H9 (cell line): ENCODE results near the gene PARP9. TPM values are rescaled to one million over a fixed set of nuclear protein-coding genes. Genes with fewer than 3 reads are reported as not detected.

Experiments used
- DNase-seq: peaks from one replicate; pipeline ENCODE4 v3.0.0-alpha.2; 2017
- H2AFZ ChIP-seq: one replicate; pipeline ENCODE4 v1.6.1; 2013; ENCODE audit warnings: mild to moderate bottlenecking, low read length, control low read depth, moderate library complexity
- H2AK5ac ChIP-seq: 2 replicates; pipeline ENCODE4 v1.6.1; 2013; ENCODE audit warnings: low read length, control low read depth, mixed read lengths; ENCODE audit not compliant: insufficient read length
- H2BK120ac ChIP-seq: one replicate; pipeline ENCODE4 v1.6.1; 2013; ENCODE audit warnings: low read depth, mild to moderate bottlenecking, low read length, control low read depth, inconsistent platforms; ENCODE audit not compliant: poor library complexity, severe bottlenecking
- H2BK12ac ChIP-seq: 2 replicates; pipeline ENCODE4 v1.6.1; 2013; ENCODE audit warnings: low read length, control low read depth, mixed read lengths, low read depth; ENCODE audit not compliant: insufficient read length
- H2BK15ac ChIP-seq: 2 replicates; pipeline ENCODE4 v1.6.1; 2013; ENCODE audit warnings: low read depth, low read length, control low read depth
- H2BK20ac ChIP-seq: one replicate; pipeline ENCODE4 v1.6.1; 2013; ENCODE audit warnings: low read depth, mild to moderate bottlenecking, low read length, control low read depth, inconsistent platforms; ENCODE audit not compliant: poor library complexity, severe bottlenecking
- H2BK5ac ChIP-seq: 2 replicates; pipeline ENCODE4 v1.6.1; 2013; ENCODE audit warnings: low read length, control low read depth, mixed read lengths; ENCODE audit not compliant: insufficient read length
- H3K14ac ChIP-seq: 2 replicates; pipeline ENCODE4 v1.6.1; 2013; ENCODE audit warnings: low read length, control low read depth; ENCODE audit not compliant: insufficient read depth
- H3K18ac ChIP-seq: 2 replicates; pipeline ENCODE4 v1.6.1; 2013; ENCODE audit warnings: low read depth, mild to moderate bottlenecking, mixed read lengths, low read length, control low read depth; ENCODE audit not compliant: insufficient read length
- H3K23ac ChIP-seq: 2 replicates; pipeline ENCODE4 v1.6.1; 2013; ENCODE audit warnings: low read length, control low read depth, mixed read lengths, low read depth; ENCODE audit not compliant: insufficient read length
- H3K23me2 ChIP-seq: 2 replicates; pipeline ENCODE4 v1.6.1; 2013; ENCODE audit warnings: low read depth, mild to moderate bottlenecking, mixed read lengths, low read length, control low read depth; ENCODE audit not compliant: insufficient read length, poor library complexity, severe bottlenecking
- H3K27ac ChIP-seq: 2 replicates; pipeline ENCODE4 v1.5.1; 2013; ENCODE audit warnings: low read length, control low read depth, mixed read lengths, low read depth; ENCODE audit not compliant: insufficient read length
- H3K27me3 ChIP-seq: 2 replicates; pipeline ENCODE4 v1.6.1; 2013; ENCODE audit warnings: low read length, control low read depth, inconsistent platforms; ENCODE audit not compliant: insufficient read depth
- H3K4ac ChIP-seq: 2 replicates; pipeline ENCODE4 v1.6.1; 2013; ENCODE audit warnings: low read depth, mild to moderate bottlenecking, control low read depth, inconsistent platforms, low read length, moderate library complexity
- H3K4me1 ChIP-seq: 2 replicates; pipeline ENCODE4 v1.6.1; 2013; ENCODE audit warnings: low read length, control low read depth, inconsistent platforms; ENCODE audit not compliant: insufficient read depth
- H3K4me2 ChIP-seq: 2 replicates; pipeline ENCODE4 v1.6.1; 2013; ENCODE audit warnings: low read length, control low read depth, mixed read lengths; ENCODE audit not compliant: insufficient read length, insufficient read depth
- H3K56ac ChIP-seq: 2 replicates; pipeline ENCODE4 v1.6.1; 2013; ENCODE audit warnings: low read depth, mild to moderate bottlenecking, mixed read lengths, low read length, control low read depth; ENCODE audit not compliant: insufficient read length
- H3K79me1 ChIP-seq: 2 replicates; pipeline ENCODE4 v1.6.1; 2013; ENCODE audit warnings: low read depth, mild to moderate bottlenecking, moderate library complexity, low read length, control low read depth, inconsistent platforms; ENCODE audit not compliant: insufficient read depth, poor library complexity, severe bottlenecking
- H3K79me2 ChIP-seq: 2 replicates; pipeline ENCODE4 v1.6.1; 2013; ENCODE audit warnings: low read length, control low read depth, inconsistent platforms; ENCODE audit not compliant: insufficient read depth
- H3K9ac ChIP-seq: 2 replicates; pipeline ENCODE4 v1.6.1; 2013; ENCODE audit warnings: low read length, control low read depth, mixed read lengths; ENCODE audit not compliant: insufficient read length; ENCODE audit errors: extremely low read depth
- H3K9me3 ChIP-seq: one replicate; pipeline ENCODE4 v1.6.1; 2013; ENCODE audit warnings: low read depth, low read length, inconsistent platforms; ENCODE audit not compliant: control insufficient read depth
- H3T11ph ChIP-seq: one replicate; pipeline ENCODE4 v1.6.1; 2013; ENCODE audit warnings: mild to moderate bottlenecking, low read length, control low read depth, inconsistent platforms
- H4K20me1 ChIP-seq: one replicate; pipeline ENCODE4 v1.6.1; 2013; ENCODE audit not compliant: control insufficient read depth, insufficient read length, insufficient read depth
- H4K5ac ChIP-seq: 2 replicates; pipeline ENCODE4 v1.6.1; 2013; ENCODE audit warnings: low read depth, mild to moderate bottlenecking, mixed read lengths, low read length, control low read depth; ENCODE audit not compliant: insufficient read length
- H4K8ac ChIP-seq: replicated peaks from 2 replicates; pipeline ENCODE4 v1.6.1; 2013; ENCODE audit warnings: low read length, control low read depth, mixed read lengths, low read depth; ENCODE audit not compliant: insufficient read length
- H4K91ac ChIP-seq: 2 replicates; pipeline ENCODE4 v1.6.1; 2013; ENCODE audit warnings: low read depth, mild to moderate bottlenecking, moderate library complexity, mixed read lengths, low read length, control low read depth; ENCODE audit not compliant: insufficient read length
- H3K27ac Mint-ChIP-seq, 3 experiments: 2 replicates in 2 of 3; 3 replicates in 1 of 3; pipeline ENCODE4 v1.8.0; 2020 to 2021; ENCODE audit warnings: mixed read lengths in 3 of 3, mild to moderate bottlenecking in 1 of 3, moderate library complexity in 1 of 3
- H3K27me3 Mint-ChIP-seq: 2 replicates; pipeline ENCODE4 v1.8.0; 2021; ENCODE audit warnings: low read depth, mild to moderate bottlenecking, moderate library complexity, mixed read lengths
- H3K36me3 Mint-ChIP-seq, 3 experiments: 2 replicates in 2 of 3; 3 replicates in 1 of 3; pipeline ENCODE4 v1.8.0; 2020 to 2021; ENCODE audit warnings: low read depth in 3 of 3, mixed read lengths in 3 of 3; ENCODE audit not compliant: insufficient read depth in 1 of 3
- H3K4me1 Mint-ChIP-seq, 2 experiments: 2 replicates each; pipeline ENCODE4 v1.8.0; 2020; ENCODE audit warnings: mixed read lengths in 2 of 2
- H3K4me3 Mint-ChIP-seq, 2 experiments: 2 replicates in 1 of 2; 3 replicates in 1 of 2; pipeline ENCODE4 v1.8.0; 2020 to 2021; ENCODE audit warnings: mild to moderate bottlenecking in 2 of 2, mixed read lengths in 2 of 2, moderate library complexity in 1 of 2
- H3K9me3 Mint-ChIP-seq, 2 experiments: 2 replicates in 1 of 2; 3 replicates in 1 of 2; pipeline ENCODE4 v1.8.0; 2020; ENCODE audit warnings: mild to moderate bottlenecking in 2 of 2, mixed read lengths in 2 of 2, moderate library complexity in 1 of 2
- CTCF ChIP-seq: fragments of 200-600 bp; sonication (generic); conservative IDR thresholded peaks from 3 replicates; pipeline ENCODE4 v1.8.0; 2021; ENCODE audit warnings: antibody characterized with exemption, mild to moderate bottlenecking
- WGBS: extraction: QIAGEN DNeasy Blood & Tissue Kit; methylation state at CpG from one replicate; pipeline ENCODE4 v1.1.7; 2013; ENCODE audit warnings: missing lambda C conversion rate, low lambda C conversion rate, mixed read lengths; ENCODE audit not compliant: insufficient read length; ENCODE audit errors: extremely low coverage; 5-methylcytosine and 5-hydroxymethylcytosine counted together
- total RNA-seq: library from RNA; stranded (reverse); gene quantifications from 2 replicates; pipeline ENCODE4 v1.2.1, GENCODE V29; 2021

PARP9 gene
- total RNA-seq, 1 experiment from 2014 or later: 3.4 TPM

GRCh38 chr3:122493296-122493695 lies 70.8 kb downstream of the PARP9 start:
- Histone ChIP-seq H3K23ac (no peak overlapping the region), H3K9ac (no peak overlapping the region), H3K18ac (no peak overlapping the region), H3K79me2 (peaks cover 4% of the 10 kb centered on the region; the same call in 1 of the 2 replicates), H3K9me3 (no peaks in the 10 kb centered on the region), H2AK5ac (no peak overlapping the region), H3K56ac (no peak overlapping the region), H4K5ac (no peak overlapping the region), H2BK20ac (no peak overlapping the region), H3K27me3 (no peaks in the 10 kb centered on the region), H3K4me2 (no peak overlapping the region), H2AFZ (no peak overlapping the region), H4K8ac (no peak overlapping the region), H3K23me2 (no peaks in the 10 kb centered on the region), H3K4ac (no peak overlapping the region), H3K4me1 (no peaks in the 10 kb centered on the region; the same call in none of the 2 replicates), H2BK5ac (no peak overlapping the region), H4K91ac (no peak overlapping the region), H3K79me1 (peaks cover 13% of the 10 kb centered on the region), H3K27ac (no peak overlapping the region), H2BK15ac (no peak overlapping the region), H3K14ac (no peak overlapping the region), H2BK12ac (no peak overlapping the region), H3T11ph (no peak overlapping the region), H2BK120ac (no peak overlapping the region), H4K20me1 (no peaks in the 10 kb centered on the region)
- H3K4me1 Mint-ChIP-seq: peaks cover 14 to 21% of the 10 kb centered on the region in 2 experiments
- no peaks in the 10 kb centered on the region for H3K9me3 Mint-ChIP-seq
- no peak for TF ChIP-seq CTCF
- no peak for DNase-seq
- H3K4me3 Mint-ChIP-seq: no peak overlapping the region
- WGBS: no CpG with 5 or more reads among the region's 3 CpGs
- no peaks in the 10 kb centered on the region for H3K27me3 Mint-ChIP-seq
- H3K36me3 Mint-ChIP-seq: peaks cover 11 to 41% (median 37%) of the 10 kb centered on the region in 3 experiments; a peak in 6 of 7 replicates
- no peak overlapping the region for H3K27ac Mint-ChIP-seq
